ENCODE measurements around the gene DPT. TPM values are rescaled to one million over a fixed set of nuclear protein-coding genes. Genes with fewer than 3 reads are reported as not detected.

DPT gene
- total RNA-seq, 1 experiment from 2014 or later = not detected

DNA sequence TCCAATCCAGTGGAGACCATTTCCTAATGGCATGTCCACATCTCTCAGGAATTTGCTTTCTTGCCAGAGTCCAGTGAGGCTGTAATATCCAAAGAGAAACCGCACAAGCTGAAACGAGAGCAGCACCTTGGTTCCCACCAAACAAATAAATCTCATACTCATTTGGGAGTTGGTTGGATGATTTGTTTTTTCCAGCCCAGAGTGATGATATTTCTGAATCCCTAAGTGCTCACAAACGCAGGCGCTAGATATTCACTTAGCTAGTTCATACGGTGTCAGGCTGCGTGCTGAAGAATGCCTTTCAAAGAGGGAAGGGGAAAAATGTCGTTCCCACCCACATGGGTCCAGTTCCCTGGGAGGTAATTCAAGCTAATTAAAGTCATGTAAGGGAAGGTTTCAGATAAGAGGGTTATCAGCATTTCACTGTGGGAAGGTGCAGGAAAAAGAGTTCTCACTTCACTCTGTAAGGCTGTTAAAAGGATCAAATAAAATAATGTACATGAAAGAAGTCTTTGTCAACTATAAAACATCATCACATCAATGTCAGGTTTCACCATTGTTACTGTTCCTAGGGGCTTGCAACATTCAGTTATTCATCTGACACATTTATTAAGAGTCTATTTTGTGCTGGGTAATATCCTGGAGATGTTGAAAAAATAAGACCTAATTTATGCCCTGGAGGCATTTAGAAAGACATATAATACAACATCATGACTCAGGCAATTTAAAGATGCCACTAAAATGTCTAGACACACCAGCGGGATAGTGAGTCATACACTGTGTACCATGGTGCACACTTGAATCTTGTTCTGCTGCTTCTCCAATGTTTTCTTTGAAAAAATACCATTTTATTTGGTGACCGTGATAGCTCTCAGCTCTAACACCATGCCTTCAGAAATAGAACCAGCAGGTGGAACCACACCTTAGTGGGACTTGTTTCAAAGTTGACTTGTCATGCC, 19.3 kb downstream of the DPT start:
- ATAC-seq (no peak), DNase-seq (ENCODE audit: low spot score) (no peak)
- H3K27ac Mint-ChIP-seq = no peak overlapping the region
- H3K36me3 Mint-ChIP-seq = no peaks in the 10 kb centered on the region
- POLR2A ChIA-PET = no interaction called here
- TF ChIP-seq SP1 (CRISPR knock-in tag; conservative IDR thresholded peaks at IDR 0.05) (no peak), ZNF138 (CRISPR knock-in tag; conservative IDR thresholded peaks at IDR 0.05) (no peak), JAZF1 (CRISPR knock-in tag; IDR thresholded peaks at IDR 0.05) (no peak), ZNF423 (CRISPR knock-in tag; IDR thresholded peaks at IDR 0.05) (no peak), ETV6 (CRISPR knock-in tag; IDR thresholded peaks at IDR 0.05) (no peak), NR3C1 (CRISPR knock-in tag; conservative IDR thresholded peaks at IDR 0.05; ENCODE audit: low read depth) (no peak), SOX15 (CRISPR knock-in tag; IDR thresholded peaks at IDR 0.05) (no peak), ZNF263 (CRISPR knock-in tag; IDR thresholded peaks at IDR 0.05; ENCODE audit: low read depth) (no peak), TEAD4 (CRISPR knock-in tag; IDR thresholded peaks at IDR 0.05) (no peak), PRRX2 (CRISPR knock-in tag; IDR thresholded peaks at IDR 0.05) (no peak), ELF4 (CRISPR knock-in tag; IDR thresholded peaks at IDR 0.05; ENCODE audit: low read depth) (no peak), TP53 (CRISPR knock-in tag; IDR thresholded peaks at IDR 0.05) (no peak)
- TF ChIP-seq, protein P1, sequence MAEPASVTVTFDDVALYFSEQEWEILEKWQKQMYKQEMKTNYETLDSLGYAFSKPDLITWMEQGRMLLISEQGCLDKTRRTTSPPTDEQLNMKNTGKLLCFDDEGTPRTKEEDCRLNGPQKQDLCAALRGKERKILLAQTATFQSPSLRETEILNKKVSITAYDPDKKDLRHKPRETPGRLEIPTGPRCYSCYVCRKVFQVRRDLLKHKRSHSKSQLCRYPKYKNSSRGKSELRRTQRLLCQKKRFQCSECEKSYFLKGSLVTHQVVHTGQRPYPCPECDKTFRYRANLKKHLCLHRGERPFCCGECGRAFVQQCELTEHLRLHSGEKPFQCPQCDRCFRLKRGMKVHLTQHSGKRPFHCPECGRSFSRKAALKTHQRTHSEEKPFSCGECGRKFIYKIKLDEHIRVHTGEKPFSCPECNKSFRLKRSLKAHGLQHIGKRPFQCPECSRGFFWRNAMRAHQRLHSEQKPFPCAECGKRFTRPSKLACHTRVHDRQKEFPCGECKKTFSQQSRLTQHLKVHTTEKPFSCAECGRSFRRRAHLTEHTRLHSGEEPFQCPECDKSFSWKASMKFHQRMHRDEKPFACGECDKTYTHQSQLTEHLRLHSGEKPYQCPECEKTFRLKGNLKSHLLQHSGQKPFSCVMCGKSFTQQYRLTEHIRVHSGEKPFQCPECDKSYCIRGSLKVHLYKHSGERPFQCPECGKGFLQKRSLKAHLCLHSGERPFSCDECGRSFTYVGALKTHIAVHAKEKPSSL (CRISPR knock-in tag; conservative IDR thresholded peaks at IDR 0.05) = no peak
- TF ChIP-seq, protein P2, sequence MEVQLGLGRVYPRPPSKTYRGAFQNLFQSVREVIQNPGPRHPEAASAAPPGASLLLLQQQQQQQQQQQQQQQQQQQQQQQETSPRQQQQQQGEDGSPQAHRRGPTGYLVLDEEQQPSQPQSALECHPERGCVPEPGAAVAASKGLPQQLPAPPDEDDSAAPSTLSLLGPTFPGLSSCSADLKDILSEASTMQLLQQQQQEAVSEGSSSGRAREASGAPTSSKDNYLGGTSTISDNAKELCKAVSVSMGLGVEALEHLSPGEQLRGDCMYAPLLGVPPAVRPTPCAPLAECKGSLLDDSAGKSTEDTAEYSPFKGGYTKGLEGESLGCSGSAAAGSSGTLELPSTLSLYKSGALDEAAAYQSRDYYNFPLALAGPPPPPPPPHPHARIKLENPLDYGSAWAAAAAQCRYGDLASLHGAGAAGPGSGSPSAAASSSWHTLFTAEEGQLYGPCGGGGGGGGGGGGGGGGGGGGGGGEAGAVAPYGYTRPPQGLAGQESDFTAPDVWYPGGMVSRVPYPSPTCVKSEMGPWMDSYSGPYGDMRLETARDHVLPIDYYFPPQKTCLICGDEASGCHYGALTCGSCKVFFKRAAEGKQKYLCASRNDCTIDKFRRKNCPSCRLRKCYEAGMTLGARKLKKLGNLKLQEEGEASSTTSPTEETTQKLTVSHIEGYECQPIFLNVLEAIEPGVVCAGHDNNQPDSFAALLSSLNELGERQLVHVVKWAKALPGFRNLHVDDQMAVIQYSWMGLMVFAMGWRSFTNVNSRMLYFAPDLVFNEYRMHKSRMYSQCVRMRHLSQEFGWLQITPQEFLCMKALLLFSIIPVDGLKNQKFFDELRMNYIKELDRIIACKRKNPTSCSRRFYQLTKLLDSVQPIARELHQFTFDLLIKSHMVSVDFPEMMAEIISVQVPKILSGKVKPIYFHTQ (CRISPR knock-in tag; IDR thresholded peaks at IDR 0.05) = no peak
- peaks cover 4% of the 10 kb centered on the region; the same call in 1 of the 2 replicates for H3K9me3 Mint-ChIP-seq
- H3K4me3 Mint-ChIP-seq = no peak overlapping the region
- CTCF ChIA-PET = no interaction called here
- H3K27me3 Mint-ChIP-seq (ENCODE audit: low read depth) = no peaks in the 10 kb centered on the region
- no peaks in the 10 kb centered on the region for H3K4me1 Mint-ChIP-seq

DNA sequence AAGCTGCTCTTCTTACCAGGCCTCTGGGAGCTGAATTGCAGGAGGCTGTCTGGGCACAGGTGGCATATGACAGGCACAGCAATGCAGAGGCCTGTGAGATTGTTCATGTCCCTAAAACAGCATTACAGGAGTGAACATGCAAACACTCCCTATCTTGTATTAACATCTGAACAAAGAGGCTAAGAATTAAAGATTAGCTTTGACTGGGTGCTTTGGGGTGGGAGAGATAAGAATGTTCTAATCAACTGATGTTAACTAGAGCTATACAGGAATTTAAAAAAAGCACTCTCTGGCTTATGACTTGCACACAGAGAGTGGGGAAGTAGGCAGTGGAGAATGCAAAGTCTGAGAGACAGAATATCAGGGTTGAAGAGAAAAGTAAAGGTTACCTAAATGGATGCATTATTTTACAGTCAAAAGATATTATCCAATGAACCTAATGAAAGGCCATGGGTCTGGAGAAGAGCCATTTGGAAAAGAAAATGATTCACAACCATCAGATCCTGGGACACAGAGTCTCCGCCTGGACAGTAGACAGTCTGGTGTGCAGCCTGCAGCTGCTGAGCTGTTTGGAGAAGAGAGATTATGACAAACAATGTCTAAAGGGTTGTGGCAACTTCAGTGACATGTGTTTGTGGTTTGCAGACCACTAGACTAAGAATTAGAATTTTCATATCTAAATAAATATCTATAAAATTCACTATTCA, 20.2 kb downstream of the DPT start:
- ChIA-PET POLR2A (no interaction called here), CTCF (no interaction called here)
- Mint-ChIP-seq H3K36me3 (no peaks in the 10 kb centered on the region), H3K27ac (no peak overlapping the region), H3K4me1 (no peaks in the 10 kb centered on the region), H3K9me3 (peaks cover 4% of the 10 kb centered on the region; the same call in 1 of the 2 replicates), H3K4me3 (no peak overlapping the region), H3K27me3 (ENCODE audit: low read depth) (no peaks in the 10 kb centered on the region)
- no peak for DNase-seq (ENCODE audit: low spot score)
- no peak for ATAC-seq
- no peak for TF ChIP-seq ZBTB21 (CRISPR knock-in tag; IDR thresholded peaks at IDR 0.05; ENCODE audit: borderline replicate concordance)
- TF ChIP-seq CREB1 (CRISPR knock-in tag; IDR thresholded peaks at IDR 0.05) = no peak
- no peak for TF ChIP-seq TCF7 (CRISPR knock-in tag; IDR thresholded peaks at IDR 0.05; ENCODE audit: low read depth)
- no peak for TF ChIP-seq CBFB (CRISPR knock-in tag; IDR thresholded peaks at IDR 0.05; ENCODE audit: low read depth)
- TF ChIP-seq PRRX2 (CRISPR knock-in tag; IDR thresholded peaks at IDR 0.05) = no peak

Measured in WTC11 (cell line).